Neutrophil (primary cell): Measurements from ENCODE around the gene SLC25A42.

Experiments
- H3K27ac ChIP-seq: fragments of 200-600 bp; sonication (generic); 2 replicates; pipeline ENCODE4 v1.5.1; 2016; ENCODE audit warnings: mild to moderate bottlenecking, moderate library complexity
- H3K27me3 ChIP-seq: fragments of 200-600 bp; sonication (generic); 2 replicates; pipeline ENCODE4 v1.6.0; 2016; ENCODE audit warnings: mild to moderate bottlenecking
- H3K36me3 ChIP-seq: fragments of 200-600 bp; sonication (generic); 2 replicates; pipeline ENCODE4 v1.5.1; 2017
- H3K4me1 ChIP-seq, 2 experiments: fragments of 200-600 bp in 1 of 2; sonication (generic) in 1 of 2; 1 replicate in 1 of 2; 2 replicates in 1 of 2; pipeline versions ENCODE4 v1.5.1 to v1.6.1; 2013 to 2016; ENCODE audit warnings: low read depth in 1 of 2, low read length in 1 of 2, mild to moderate bottlenecking in 1 of 2, moderate library complexity in 1 of 2; ENCODE audit not compliant: control insufficient read depth in 1 of 2, insufficient read depth in 1 of 2
- H3K4me3 ChIP-seq, 2 experiments: fragments of 200-600 bp in 1 of 2; sonication (generic) in 1 of 2; 1 replicate in 1 of 2; 2 replicates in 1 of 2; pipeline ENCODE4 v1.5.1; 2013 to 2016; ENCODE audit warnings: low read depth in 1 of 2, low read length in 1 of 2, mild to moderate bottlenecking in 1 of 2, moderate library complexity in 1 of 2
- H3K9me3 ChIP-seq: fragments of 200-600 bp; sonication (generic); 2 replicates; pipeline ENCODE4 v1.5.1; 2016
- CTCF ChIP-seq: fragments of 200-600 bp; sonication (generic); IDR thresholded peaks from 2 replicates; pipeline ENCODE4 v1.5.1; 2016; ENCODE audit warnings: antibody characterized with exemption

Gene SLC25A42

GRCh38 chr19:19026299-19026971 is 37.4 kb upstream of the SLC25A42 start:
- peaks cover 74% of the 10 kb centered on the region for H3K36me3 ChIP-seq
- no peaks in the 10 kb centered on the region for H3K27me3 ChIP-seq
- no peaks in the 10 kb centered on the region for H3K4me1 ChIP-seq
- no peak for TF ChIP-seq CTCF
- no peak overlapping the region for H3K4me3 ChIP-seq
- H3K9me3 ChIP-seq, result no peaks in the 10 kb centered on the region
- H3K27ac ChIP-seq, result no peak overlapping the region

- H3K27ac ChIP-seq, result no peak overlapping the region
- peaks cover 2 to 5% of the 10 kb centered on the region in 2 experiments for H3K4me1 ChIP-seq
- no peak for TF ChIP-seq CTCF
- H3K27me3 ChIP-seq, result no peaks in the 10 kb centered on the region
- H3K4me3 ChIP-seq, result no peak overlapping the region
- H3K36me3 ChIP-seq, result peaks cover 69% of the 10 kb centered on the region
- H3K9me3 ChIP-seq, result no peaks in the 10 kb centered on the region
Measured at GRCh38 chr19:19027228-19027627, 36.6 kb upstream of the SLC25A42 start.

- Histone ChIP-seq H3K27ac (no peak overlapping the region), H3K9me3 (no peaks in the 10 kb centered on the region), H3K36me3 (peaks cover 56% of the 10 kb centered on the region), H3K27me3 (no peaks in the 10 kb centered on the region), H3K4me3 (no peak overlapping the region), H3K4me1 (peaks cover 10 to 14% of the 10 kb centered on the region in 2 experiments)
- no peak for TF ChIP-seq CTCF
Measured at GRCh38 chr19:19028526-19028925, 35.3 kb upstream of the SLC25A42 start.

- Histone ChIP-seq H3K27ac (no peak overlapping the region), H3K4me1 (peaks cover 19 to 23% of the 10 kb centered on the region in 2 experiments), H3K36me3 (peaks cover 22% of the 10 kb centered on the region), H3K4me3 (no peak overlapping the region), H3K9me3 (no peaks in the 10 kb centered on the region), H3K27me3 (no peaks in the 10 kb centered on the region)
- no peak for TF ChIP-seq CTCF
Measured at GRCh38 chr19:19031891-19032290, 31.9 kb upstream of the SLC25A42 start.

- peak overlapping the region; percentile 93 to 98 for H3K4me3 ChIP-seq
- no peak for TF ChIP-seq CTCF
- H3K36me3 ChIP-seq, result peaks cover 15% of the 10 kb centered on the region
- no peaks in the 10 kb centered on the region for H3K9me3 ChIP-seq
- no peaks in the 10 kb centered on the region for H3K27me3 ChIP-seq
- H3K4me1 ChIP-seq, result peaks cover 19 to 23% of the 10 kb centered on the region in 2 experiments
- peak overlapping the region; percentile 97 for H3K27ac ChIP-seq
Measured at GRCh38 chr19:19032420-19033175, 31.2 kb upstream of the SLC25A42 start.
